Adipose tissue (tissue), 3 donors: ENCODE data around the gene IQSEC2. TPM values are rescaled to one million over a fixed set of nuclear protein-coding genes. Genes with fewer than 3 reads are reported as not detected.

ENCODE experiments used
- H3K27ac ChIP-seq: one replicate; pipeline ENCODE4 v1.5.1; 2013; ENCODE audit warnings: low read depth, low read length
- WGBS, 3 donors: extraction: QIAGEN DNeasy Blood & Tissue Kit; methylation state at CpG; one replicate each; pipeline ENCODE4 v1.1.7; 2013; 5-methylcytosine and 5-hydroxymethylcytosine counted together
- polyA plus RNA-seq, 3 donors: library from polyadenylated mRNA; stranded (reverse); fragments of 200-250 nt; gene quantifications; one replicate each; pipeline ENCODE4 v1.2.3, GENCODE V29; 2013
- donor health status: healthy with polysubstance abuse.
- donor health status: Bipolar disorder and iron deficiency.
- donor health status: healthy.

IQSEC2 gene
- polyA plus RNA-seq, 3 donors = 5.6 to 19.8 (median 13.1) TPM

- 41 to 57% (median 48%) methylated on average over 13 to 14 of the region's 14 CpGs for whole genome bisulfite sequencing, 3 donors
- no peak overlapping the region for H3K27ac ChIP-seq
These were observed 758 bp downstream of the IQSEC2 start for GRCh38 chrX:53280331-53281320.

DNA sequence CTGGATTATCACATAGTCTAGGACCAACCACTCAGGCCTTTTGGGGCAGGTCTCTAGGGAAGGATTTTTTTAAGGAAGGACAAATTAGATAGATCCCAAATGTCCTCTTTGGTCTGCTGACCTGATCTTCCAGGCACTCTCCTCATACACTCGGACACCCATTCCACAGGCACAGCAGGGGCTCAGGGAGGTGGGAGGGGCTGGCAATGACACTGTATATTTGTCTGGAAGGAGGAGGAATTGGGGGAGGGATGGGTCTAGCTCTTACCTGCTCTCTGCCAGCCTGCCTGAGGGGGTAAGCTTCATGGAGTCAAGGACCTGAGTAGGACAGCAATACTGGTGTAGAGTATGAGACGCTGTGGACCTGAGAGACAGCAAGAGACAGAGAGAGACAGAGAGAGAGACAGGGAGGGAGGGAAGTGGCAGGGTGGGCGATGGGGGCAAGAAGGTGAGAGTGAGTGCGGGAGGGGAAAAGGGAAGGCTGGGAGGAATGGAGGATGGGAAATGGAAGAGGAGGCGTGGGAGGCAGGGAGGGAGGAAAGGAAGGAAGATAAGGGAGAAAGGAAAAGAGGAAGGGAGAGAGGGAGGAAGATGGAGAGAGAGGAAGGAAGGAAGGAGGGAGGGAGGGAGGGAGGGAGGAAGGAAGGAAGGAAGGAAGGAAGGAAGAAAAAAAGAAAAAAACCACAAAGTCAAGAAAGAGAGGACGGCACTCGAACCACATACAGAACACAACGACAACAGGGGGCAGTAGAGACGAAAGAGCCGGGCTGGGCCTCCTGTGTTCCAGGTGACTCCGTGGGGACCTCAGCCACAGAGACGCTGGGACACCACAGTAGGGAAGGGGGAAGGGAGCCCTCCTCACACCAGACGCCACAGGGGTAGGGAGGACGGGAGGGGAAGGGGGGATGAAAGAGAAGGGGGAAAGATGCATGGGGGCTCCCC lies 1.8 kb downstream of the IQSEC2 start:
- no peak overlapping the region for H3K27ac ChIP-seq
- WGBS, 3 donors = 37 to 74% (median 55%) methylated on average over 14 of the region's 14 CpGs

- no peak overlapping the region for H3K27ac ChIP-seq
- 73 to 92% (median 81%) methylated on average over 7 to 8 of the region's 8 CpGs for WGBS, 3 donors
These were observed 8.5 kb downstream of the IQSEC2 start for GRCh38 chrX:53272808-53273337.

DNA sequence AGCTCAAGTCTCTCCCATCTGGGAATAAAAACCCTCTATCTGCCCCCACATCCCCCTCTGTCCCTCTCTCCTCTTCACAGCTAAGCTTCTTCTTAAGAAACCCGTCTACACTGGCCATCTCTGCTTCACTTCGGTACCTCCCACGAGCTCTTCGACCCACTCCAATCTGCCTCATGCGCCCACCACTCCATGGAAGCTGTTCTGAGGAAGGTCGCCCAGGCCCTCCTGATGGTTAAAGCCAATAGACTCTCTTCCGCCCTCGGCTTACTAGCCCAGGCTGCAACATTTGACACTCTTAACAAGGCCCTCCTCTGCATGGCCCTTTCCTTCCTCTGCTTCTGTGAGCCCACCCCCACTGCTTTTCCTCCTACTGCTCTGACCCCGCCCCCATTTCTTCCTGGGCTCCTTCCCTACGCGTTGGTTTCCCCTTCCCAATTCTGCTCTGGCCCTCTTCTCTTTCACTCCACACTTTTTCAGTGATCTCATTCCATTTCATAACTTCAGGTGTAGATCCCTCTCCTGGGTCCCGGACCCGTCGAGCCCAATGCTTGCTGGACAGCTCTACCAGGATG lies 11.8 kb downstream of the IQSEC2 start:
- WGBS, 3 donors = 81 to 93% (median 87%) methylated on average over 11 to 14 of the region's 14 CpGs

GRCh38 chrX:53268173-53268572 lies 13.2 kb downstream of the IQSEC2 start:
- no peak overlapping the region for H3K27ac ChIP-seq
- 35 to 82% (median 68%) methylated on average over 6 to 7 of the region's 7 CpGs for WGBS, 3 donors

More for the DNA sequence above, 11.8 kb downstream of the IQSEC2 start:
- H3K27ac ChIP-seq = no peak overlapping the region

GRCh38 chrX:53266914-53267313 lies 14.5 kb downstream of the IQSEC2 start:
- H3K27ac ChIP-seq = no peak overlapping the region
- WGBS, 3 donors = 35 to 78% (median 52%) methylated on average over 5 to 11 of the region's 11 CpGs

DNA sequence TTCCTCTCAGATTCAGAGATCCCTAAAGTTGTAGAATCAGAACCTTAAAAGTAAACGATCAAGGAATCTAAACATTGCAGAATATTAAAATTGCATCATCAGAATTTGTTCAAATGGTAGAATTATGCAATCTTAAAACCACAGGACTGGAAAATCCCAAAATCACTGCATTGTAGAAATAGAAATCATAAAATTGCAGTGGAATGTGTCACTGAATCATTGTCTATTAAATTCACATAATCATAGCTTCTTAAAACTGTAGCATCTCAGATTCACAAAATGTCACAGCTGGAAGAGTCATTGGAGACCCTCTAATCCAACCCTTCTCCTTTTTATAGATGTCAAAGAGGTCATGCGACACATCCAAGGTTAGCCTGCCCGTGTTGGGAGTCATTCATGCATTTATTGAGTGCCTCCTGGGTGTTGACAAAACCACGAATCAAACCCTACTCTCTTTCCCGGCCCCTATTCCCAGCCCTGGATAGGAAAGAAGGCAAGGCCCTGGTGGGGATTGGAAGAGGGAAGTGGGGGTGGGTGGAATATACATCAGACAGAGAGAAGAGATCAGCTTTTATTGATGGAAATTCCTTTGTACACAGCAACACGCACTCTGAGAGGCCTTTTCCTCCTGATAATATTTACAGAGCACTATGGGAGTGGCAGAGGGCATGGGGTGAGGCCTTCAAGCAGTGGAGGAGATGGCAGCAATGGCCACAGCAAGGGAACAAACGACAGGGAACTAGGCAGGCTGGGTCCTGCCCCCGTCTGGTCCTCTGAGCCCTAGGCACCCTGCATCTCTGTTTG lies 15.4 kb downstream of the IQSEC2 start:
- WGBS, 3 donors = 51 to 63% (median 57%) methylated on average over 6 to 8 of the region's 8 CpGs
- H3K27ac ChIP-seq = no peak overlapping the region

- WGBS, 3 donors = 60 to 81% (median 62%) methylated on average over 11 of the region's 11 CpGs
- no peak overlapping the region for H3K27ac ChIP-seq
These were observed 17.7 kb downstream of the IQSEC2 start for GRCh38 chrX:53263597-53264094.

GRCh38 chrX:53262918-53263394 lies 18.4 kb downstream of the IQSEC2 start:
- H3K27ac ChIP-seq = no peak overlapping the region
- WGBS, 3 donors = 35 to 59% (median 39%) methylated on average over 8 of the region's 8 CpGs

DNA sequence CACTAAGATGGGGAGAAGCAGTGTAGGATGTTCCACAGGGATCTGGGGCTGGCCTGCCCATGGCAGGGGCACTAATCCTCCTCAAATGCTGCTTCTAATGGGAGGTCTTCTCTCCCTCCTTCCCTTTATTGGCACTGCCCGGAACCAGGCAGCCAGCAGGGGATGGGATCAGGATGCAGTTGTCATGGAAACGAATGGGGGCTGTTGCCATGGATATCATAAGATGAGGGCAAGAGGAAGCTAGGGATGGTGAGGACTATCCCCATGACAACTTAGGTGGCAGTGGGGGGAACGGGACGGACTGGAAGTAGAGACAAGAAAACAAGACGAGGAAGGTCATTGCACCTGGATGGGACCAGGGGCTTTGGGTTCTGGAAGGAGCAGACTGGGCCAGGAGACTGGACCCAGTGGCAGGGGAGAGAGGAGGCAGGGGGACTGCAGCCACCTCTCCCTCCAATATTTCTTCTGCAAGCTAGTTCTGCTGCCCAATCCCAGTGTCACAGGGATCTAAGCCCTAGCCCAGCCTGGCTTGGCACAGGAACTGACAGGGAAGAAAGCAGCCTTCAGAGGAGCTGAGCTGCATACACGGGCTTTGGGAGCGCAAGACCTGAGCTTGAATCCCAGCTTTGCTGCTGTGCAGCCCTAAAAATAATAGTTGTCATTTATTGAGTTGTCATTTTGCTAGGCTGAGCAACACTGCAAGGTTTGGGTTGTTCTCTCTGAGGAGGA lies 19.0 kb downstream of the IQSEC2 start:
- 76 to 85% (median 83%) methylated on average over 5 to 7 of the region's 7 CpGs for WGBS, 3 donors
- no peak overlapping the region for H3K27ac ChIP-seq

DNA sequence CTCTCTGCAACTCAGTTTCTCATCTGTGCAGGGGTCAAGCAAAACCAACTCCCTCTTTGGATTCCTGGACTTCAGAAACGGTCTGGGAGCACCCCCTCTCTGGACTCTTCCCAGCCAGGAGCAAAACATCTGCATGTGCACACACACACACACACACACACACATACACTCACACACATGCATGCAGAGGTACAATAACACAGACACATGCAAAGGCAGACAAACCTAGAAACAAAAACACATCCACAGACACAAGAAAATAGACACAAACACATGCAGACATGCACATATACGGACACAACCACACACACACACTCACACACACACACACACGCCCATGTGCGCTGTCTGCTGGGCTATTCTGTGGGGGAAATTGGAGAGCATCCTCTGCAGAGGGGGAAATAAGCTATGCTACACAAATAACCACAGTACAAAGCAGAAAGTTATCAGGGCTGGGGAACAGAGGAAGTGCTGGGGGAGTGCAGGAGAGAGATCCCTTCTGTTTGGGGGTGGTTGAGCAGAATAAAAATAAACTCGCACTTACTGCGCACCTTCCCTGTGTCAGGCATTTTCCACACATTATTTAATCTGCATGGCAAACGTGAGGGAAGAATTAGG lies 19.9 kb downstream of the IQSEC2 start:
- no peak overlapping the region for H3K27ac ChIP-seq
- WGBS, 3 donors = 25 to 69% (median 32%) methylated on average over 7 of the region's 7 CpGs

DNA sequence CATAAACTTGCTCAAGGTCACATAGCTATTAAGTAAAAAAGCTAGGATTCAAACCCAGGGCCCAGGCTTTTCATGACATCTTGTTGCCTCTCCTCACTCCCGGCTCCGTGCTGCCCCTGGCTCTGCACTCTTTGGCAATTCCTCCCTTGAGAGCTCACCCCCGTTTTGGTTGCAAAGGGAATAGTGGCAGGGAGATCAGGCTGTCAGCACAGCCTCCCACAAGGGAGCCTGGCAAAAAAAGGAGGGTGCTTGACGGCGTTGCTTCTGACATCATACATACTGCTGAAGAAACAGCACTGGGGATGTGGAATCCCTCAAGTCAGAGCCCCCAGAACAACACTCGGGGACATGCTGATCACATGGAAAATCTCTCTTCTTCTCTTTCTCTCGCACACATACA lies 20.5 kb downstream of the IQSEC2 start:
- WGBS, 3 donors = 51 to 72% (median 72%) methylated on average over 6 to 7 of the region's 7 CpGs
- H3K27ac ChIP-seq = no peak overlapping the region

- no peak overlapping the region for H3K27ac ChIP-seq
- WGBS, 3 donors = 84 to 94% (median 91%) methylated on average over 6 of the region's 6 CpGs
These were observed 23.5 kb downstream of the IQSEC2 start for GRCh38 chrX:53257670-53258423.

- no peak overlapping the region for H3K27ac ChIP-seq
- 63 to 100% (median 73%) methylated on average over 2 to 13 of the region's 13 CpGs for WGBS, 3 donors
These were observed 24.2 kb downstream of the IQSEC2 start for GRCh38 chrX:53257166-53257565.

- H3K27ac ChIP-seq = no peak overlapping the region
- 55 to 77% (median 76%) methylated on average over 13 to 17 of the region's 17 CpGs for WGBS, 3 donors
These were observed 24.8 kb downstream of the IQSEC2 start for GRCh38 chrX:53256446-53257041.
